Dendritic cell treated with granulocyte-macrophage colony-stimulating factor and Interleukin-4, amounts not matched to agents 40 ng/mL and 50 ng/mL, for 4 days (primary cell): ENCODE measurements around the gene SLAMF6.
"Not testable (repeated sequence)": the region's sequence is repeated elsewhere in the genome, so short reads cannot be mapped to it uniquely, and the experiment has no call there.

Source experiments
- H3K27ac Mint-ChIP-seq: one replicate; pipeline ENCODE4 v1.8.0; 2022; ENCODE audit warnings: mild to moderate bottlenecking, mixed read lengths
- H3K27me3 Mint-ChIP-seq: one replicate; pipeline ENCODE4 v1.8.0; 2022; ENCODE audit warnings: mild to moderate bottlenecking, mixed read lengths
- H3K36me3 Mint-ChIP-seq: one replicate; pipeline ENCODE4 v1.8.0; 2022; ENCODE audit warnings: low read depth, mixed read lengths
- H3K4me1 Mint-ChIP-seq: one replicate; pipeline ENCODE4 v1.8.0; 2022; ENCODE audit warnings: low read depth, mixed read lengths
- H3K4me3 Mint-ChIP-seq: one replicate; pipeline ENCODE4 v1.8.0; 2022; ENCODE audit warnings: mild to moderate bottlenecking, moderate library complexity, mixed read lengths
- H3K9me3 Mint-ChIP-seq: one replicate; pipeline ENCODE4 v1.8.0; 2022; ENCODE audit warnings: mixed read lengths
- intact Hi-C: fragments of 100-400 bp; cut with micrococcal nuclease; formaldehyde crosslinking; loops from one replicate; pipeline ENCODE4 v1.15.0; 2022

The SLAMF6 gene

DNA sequence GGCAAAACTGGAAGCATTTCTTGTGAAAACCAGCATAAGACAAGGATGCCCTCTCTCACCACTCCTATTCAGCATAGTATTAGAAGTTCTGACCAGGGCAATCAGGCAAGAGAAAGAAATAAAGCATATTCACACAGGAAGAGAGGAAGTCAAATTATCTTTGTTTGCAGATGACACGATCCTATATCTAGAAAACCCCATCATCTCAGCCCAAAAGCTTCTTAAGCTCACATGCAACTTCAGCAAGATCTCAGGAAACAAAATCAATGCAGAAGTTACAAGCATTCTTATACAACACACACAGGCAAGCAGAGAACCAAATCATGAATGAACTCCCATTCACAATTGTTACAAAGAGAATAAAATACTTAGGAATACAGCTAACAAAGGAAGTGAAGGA, 7.1 kb downstream of the SLAMF6 start:
- intact Hi-C loops, H3K27me3 Mint-ChIP-seq, H3K36me3 Mint-ChIP-seq, H3K4me3 Mint-ChIP-seq, H3K27ac Mint-ChIP-seq: not testable (repeated sequence)
- peaks cover 25% of the 10 kb centered on the region for H3K4me1 Mint-ChIP-seq
- peaks cover 16% of the 10 kb centered on the region for H3K9me3 Mint-ChIP-seq

DNA sequence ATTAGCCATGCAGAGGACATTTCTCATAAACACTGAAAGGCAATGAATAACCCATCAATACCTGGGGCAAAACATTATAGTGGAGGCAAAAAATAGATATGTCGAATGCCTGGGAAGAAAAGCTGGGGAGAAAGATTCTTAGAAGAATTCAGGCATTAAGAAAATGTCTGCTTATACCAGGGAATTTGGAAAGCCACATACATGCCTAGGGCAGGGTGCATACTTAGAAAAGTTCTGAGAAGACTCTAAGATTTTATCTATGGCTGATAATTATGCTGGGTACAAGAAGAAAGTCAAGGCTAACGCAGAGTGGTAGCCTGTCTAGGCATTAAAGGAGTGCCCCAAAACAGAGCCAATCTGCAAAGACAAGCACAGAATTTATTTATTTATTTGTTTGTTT, 18.4 kb downstream of the SLAMF6 start:
- Mint-ChIP-seq H3K4me1 (peaks cover 26% of the 10 kb centered on the region), H3K36me3 (peaks cover 11% of the 10 kb centered on the region), H3K9me3 (peaks cover 52% of the 10 kb centered on the region), H3K4me3 (no peak overlapping the region), H3K27ac (no peak overlapping the region), H3K27me3 (peaks cover 4% of the 10 kb centered on the region)
- intact Hi-C loops = no loop called here

DNA sequence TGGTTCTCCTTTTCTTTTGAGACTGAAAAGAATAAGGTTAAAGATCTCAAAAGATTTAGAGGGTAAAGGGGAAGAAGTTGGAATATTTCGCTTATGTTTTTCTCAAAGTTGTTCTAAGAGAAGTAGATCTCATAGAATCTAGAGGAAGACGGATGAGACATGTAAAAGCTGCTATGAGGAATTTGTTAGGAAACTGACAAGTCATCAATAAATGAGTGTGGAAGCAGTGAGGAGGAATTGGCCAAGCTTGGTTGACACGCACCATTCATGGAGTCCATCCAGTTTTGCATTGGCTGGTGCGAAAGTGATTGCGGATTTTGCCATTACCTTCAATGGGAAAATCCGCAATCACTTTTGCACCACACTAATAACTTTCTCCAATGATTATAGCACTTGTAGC, 20.0 kb downstream of the SLAMF6 start:
- H3K4me3 Mint-ChIP-seq = no peak overlapping the region
- intact Hi-C loops = no loop called here
- H3K27me3 Mint-ChIP-seq = peaks cover 4% of the 10 kb centered on the region
- peaks cover 51% of the 10 kb centered on the region for H3K9me3 Mint-ChIP-seq
- peaks cover 25% of the 10 kb centered on the region for H3K36me3 Mint-ChIP-seq
- peak overlapping the region; percentile 14 for H3K27ac Mint-ChIP-seq
- peaks cover 33% of the 10 kb centered on the region for H3K4me1 Mint-ChIP-seq

DNA sequence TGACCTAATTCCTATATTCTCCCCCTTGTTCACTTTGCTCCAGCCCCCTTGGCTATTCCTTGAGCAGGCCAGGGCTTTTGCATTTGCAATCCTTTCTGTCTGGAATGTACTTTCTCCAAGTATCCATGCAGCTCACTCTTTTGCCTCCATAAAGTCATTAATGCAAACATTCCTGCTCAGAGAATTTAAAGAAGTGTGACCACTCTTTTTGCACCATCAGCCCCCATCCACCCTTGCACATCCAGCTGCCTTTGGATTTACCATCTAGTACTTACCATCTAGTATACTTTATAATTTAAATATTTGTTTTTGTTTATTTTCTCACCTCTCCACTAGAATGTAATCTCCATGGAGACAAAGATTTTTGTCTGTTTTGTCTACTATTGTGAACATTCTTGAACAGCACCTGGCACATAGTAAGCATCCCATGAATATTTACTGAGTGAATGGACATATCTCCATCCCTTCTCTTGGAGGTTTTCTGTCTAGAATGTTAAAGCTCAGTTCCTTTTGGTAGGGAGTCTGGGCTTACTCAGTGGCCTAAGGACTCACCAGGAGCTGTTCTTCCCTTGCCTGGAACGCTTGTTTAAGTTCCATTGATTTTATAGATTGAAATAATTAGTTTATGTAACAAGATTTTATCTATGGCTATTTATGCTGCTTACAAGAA, 22.6 kb downstream of the SLAMF6 start:
- Mint-ChIP-seq H3K36me3 (peaks cover 18% of the 10 kb centered on the region), H3K4me3 (no peak overlapping the region), H3K9me3 (peaks cover 25% of the 10 kb centered on the region), H3K4me1 (peaks cover 33% of the 10 kb centered on the region), H3K27me3 (no peaks in the 10 kb centered on the region), H3K27ac (peak overlapping the region; percentile 95)
- intact Hi-C loops = no loop called here

DNA sequence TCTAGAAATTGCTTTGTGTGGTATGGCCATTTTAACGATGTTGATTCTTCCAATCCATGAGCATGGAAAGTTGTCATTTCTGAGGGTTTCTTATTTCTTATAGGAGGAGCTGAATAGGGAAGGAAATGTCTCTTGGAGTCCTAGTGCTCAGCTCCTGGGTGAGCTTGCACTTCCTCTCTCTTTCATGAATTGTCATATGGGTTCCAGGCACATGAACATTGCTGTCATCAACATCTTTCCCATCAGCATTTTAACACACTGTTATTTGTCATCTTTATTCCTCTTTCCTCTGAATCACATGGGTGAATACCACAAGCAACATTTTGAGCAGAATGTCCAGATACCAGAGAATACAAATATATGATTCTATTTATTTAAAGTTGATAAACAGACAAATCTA, 23.4 kb downstream of the SLAMF6 start:
- peak overlapping the region; percentile 95 for H3K27ac Mint-ChIP-seq
- H3K36me3 Mint-ChIP-seq = peaks cover 15% of the 10 kb centered on the region

DNA sequence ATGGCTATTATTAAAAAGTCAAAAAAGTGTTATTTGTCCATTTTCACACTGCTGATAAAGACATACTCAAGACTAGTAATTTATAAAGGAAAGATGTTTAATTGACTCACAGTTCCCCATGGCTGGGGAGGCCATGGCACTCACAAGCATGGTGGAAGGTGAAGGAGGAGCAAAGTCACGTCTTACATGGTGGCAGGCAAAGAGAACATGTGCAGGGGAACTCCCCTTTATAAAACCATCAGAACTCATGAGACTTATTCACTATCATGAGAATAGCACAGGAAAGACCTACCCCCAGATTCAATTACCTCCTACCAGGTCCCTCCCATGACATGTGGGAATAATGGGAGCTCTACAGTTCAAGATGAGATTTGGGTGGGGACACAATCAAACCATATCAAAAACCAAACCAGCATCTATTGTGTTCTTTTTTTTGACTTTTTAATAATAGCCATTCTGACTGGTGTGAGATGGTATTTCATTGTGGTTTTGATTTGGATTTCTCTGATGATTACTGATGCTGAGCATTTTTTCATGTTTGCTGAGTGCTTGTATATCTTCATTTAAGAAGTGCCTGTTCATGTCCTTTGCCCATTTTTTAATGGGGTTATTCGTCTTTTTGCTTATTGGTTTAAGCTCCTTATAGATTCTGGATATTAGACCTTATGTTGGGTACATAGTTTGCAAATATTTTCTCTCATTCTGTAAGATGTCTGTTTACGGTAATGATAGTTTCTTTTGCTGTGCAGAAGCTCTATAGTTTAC, 24.6 kb downstream of the SLAMF6 start:
- Mint-ChIP-seq H3K9me3 (peaks cover 21% of the 10 kb centered on the region), H3K4me1 (peaks cover 38% of the 10 kb centered on the region), H3K27ac (peak overlapping the region; percentile 95), H3K36me3 (peaks cover 15% of the 10 kb centered on the region)
- H3K27me3 Mint-ChIP-seq, H3K4me3 Mint-ChIP-seq: not testable (repeated sequence)
- intact Hi-C loops = loop anchor here (1.0 to 2.0 kb wide), 2 partner anchors 42 to 48 kb away; no protein-coding TSS in a partner anchor

More for the DNA sequence above, 23.4 kb downstream of the SLAMF6 start:
- H3K4me1 Mint-ChIP-seq = peaks cover 34% of the 10 kb centered on the region
- peaks cover 21% of the 10 kb centered on the region for H3K9me3 Mint-ChIP-seq
- intact Hi-C loops = loop anchor here (1.0 to 2.0 kb wide), 2 partner anchors 41 to 47 kb away; no protein-coding TSS in a partner anchor
- H3K4me3 Mint-ChIP-seq = no peak overlapping the region
- no peaks in the 10 kb centered on the region for H3K27me3 Mint-ChIP-seq

DNA sequence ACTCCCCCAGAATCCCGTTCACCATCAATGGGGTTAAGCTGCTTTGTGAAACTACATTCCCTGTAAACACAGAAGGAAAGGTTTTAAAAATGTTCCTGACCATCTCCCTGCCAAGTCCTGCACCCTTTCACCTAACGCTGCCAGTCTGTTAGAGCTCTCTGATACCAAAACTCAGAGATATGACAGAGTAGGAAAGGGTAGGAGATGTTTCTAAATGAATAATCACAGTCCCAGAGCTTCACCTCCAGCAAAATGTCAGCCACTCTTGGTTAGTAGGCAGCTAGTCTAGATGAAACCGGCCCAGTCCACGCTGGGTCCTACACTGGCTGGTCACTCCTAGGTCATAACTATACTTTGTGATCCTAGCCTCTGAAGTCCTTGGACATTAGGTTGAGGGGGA, 26.7 kb downstream of the SLAMF6 start:
- intact Hi-C loops = no loop called here
- Mint-ChIP-seq H3K27me3 (no peaks in the 10 kb centered on the region), H3K4me1 (peaks cover 20% of the 10 kb centered on the region), H3K36me3 (peaks cover 15% of the 10 kb centered on the region), H3K4me3 (no peak overlapping the region), H3K9me3 (peaks cover 14% of the 10 kb centered on the region), H3K27ac (no peak overlapping the region)

DNA sequence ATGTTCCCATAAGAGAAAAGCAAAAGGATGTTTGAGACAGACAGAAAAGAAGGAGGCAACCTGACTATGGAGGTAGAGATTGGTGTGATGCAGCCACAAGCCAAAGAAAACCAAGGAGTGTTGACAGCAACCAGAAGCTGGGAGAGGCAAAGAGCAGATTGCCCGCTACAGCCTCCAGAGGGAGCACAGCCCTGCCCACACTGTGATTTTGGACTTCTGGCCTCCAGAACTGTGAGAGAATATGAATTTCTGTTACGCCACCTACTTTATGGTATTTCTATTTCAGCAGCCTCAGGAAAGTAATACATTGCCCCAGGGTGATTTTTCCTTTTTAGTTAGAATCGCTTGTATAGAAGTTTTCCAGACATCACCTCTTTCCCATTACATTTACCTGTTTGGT, 28.4 kb downstream of the SLAMF6 start:
- no peaks in the 10 kb centered on the region for H3K27me3 Mint-ChIP-seq
- peaks cover 11% of the 10 kb centered on the region for H3K4me1 Mint-ChIP-seq
- no peak overlapping the region for H3K27ac Mint-ChIP-seq
- H3K4me3 Mint-ChIP-seq = no peak overlapping the region
- intact Hi-C loops = loop anchor here (2.0 kb wide), 1 partner anchor 112 kb away; no protein-coding TSS in a partner anchor
- H3K36me3 Mint-ChIP-seq = peaks cover 21% of the 10 kb centered on the region
- peaks cover 14% of the 10 kb centered on the region for H3K9me3 Mint-ChIP-seq

DNA sequence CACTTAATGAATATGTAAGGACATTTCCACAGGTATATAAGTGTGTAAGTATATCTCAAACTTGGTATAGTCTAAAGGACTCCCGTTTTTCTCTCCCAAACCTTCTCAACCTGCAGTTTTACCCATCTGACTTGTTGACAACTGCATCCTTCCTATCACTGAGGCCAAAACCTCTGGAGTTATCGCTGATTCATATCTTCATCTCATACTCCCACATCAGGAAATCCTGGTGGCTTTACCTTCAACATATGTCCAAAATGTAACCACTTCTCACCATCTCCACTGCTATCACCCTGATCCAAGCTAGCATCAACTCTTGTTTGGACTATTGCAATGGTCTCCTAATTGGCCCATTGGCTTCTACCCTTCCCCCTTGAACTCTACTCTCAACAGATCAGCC, 30.4 kb downstream of the SLAMF6 start:
- H3K27me3 Mint-ChIP-seq = peaks cover 1% of the 10 kb centered on the region
- H3K4me3 Mint-ChIP-seq = no peak overlapping the region
- peaks cover 6% of the 10 kb centered on the region for H3K36me3 Mint-ChIP-seq
- intact Hi-C loops = no loop called here
- peaks cover 5% of the 10 kb centered on the region for H3K4me1 Mint-ChIP-seq
- H3K27ac Mint-ChIP-seq = no peak overlapping the region
- no peaks in the 10 kb centered on the region for H3K9me3 Mint-ChIP-seq

DNA sequence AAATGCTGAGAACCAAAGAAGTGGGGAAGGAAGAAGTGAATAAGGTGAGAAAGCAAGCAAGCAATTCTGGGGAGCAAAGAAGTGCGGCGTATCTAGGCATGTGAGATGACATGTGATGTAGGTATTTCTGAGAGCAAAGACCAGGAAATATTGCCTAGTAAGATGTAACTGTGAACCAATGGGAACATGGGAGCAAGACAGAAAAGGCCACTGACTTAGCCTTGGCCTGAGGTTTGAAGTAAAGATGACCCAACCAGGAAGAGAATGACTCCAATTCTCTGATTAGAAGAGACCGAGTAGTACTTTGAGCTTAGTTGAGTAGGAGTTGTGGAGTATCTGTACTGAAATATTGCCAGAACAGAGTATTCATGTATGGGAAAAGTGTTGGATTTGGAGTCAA, 31.1 kb downstream of the SLAMF6 start:
- H3K27ac Mint-ChIP-seq = no peak overlapping the region
- intact Hi-C loops = no loop called here
- no peak overlapping the region for H3K4me3 Mint-ChIP-seq
- H3K36me3 Mint-ChIP-seq = peaks cover 6% of the 10 kb centered on the region
- H3K9me3 Mint-ChIP-seq = no peaks in the 10 kb centered on the region
- H3K4me1 Mint-ChIP-seq = peaks cover 5% of the 10 kb centered on the region
- H3K27me3 Mint-ChIP-seq = peaks cover 1% of the 10 kb centered on the region

DNA sequence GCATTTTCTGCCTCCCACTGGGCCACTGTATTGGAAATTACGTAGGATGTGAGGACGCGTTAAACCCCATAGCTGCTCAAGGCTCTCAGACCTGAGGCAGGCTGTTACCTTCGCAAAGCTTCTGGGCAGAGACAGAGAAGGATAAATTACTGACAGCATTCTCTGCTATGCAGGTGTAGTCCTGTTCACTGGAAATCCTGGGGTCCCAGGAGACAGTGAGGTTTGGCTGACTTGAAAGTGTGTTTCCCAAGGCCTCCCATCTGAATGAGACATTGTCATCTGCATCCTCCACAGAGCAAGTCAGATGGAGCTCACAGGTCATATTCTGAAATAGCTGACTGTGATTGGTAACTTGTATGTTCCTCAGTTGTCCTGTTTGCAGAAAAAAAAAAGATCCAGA, 32.0 kb downstream of the SLAMF6 start:
- intact Hi-C loops = no loop called here
- no peak overlapping the region for H3K27ac Mint-ChIP-seq
- peaks cover 1% of the 10 kb centered on the region for H3K27me3 Mint-ChIP-seq
- H3K4me1 Mint-ChIP-seq = peaks cover 5% of the 10 kb centered on the region
- H3K36me3 Mint-ChIP-seq = peaks cover 6% of the 10 kb centered on the region
- no peak overlapping the region for H3K4me3 Mint-ChIP-seq
- no peaks in the 10 kb centered on the region for H3K9me3 Mint-ChIP-seq

DNA sequence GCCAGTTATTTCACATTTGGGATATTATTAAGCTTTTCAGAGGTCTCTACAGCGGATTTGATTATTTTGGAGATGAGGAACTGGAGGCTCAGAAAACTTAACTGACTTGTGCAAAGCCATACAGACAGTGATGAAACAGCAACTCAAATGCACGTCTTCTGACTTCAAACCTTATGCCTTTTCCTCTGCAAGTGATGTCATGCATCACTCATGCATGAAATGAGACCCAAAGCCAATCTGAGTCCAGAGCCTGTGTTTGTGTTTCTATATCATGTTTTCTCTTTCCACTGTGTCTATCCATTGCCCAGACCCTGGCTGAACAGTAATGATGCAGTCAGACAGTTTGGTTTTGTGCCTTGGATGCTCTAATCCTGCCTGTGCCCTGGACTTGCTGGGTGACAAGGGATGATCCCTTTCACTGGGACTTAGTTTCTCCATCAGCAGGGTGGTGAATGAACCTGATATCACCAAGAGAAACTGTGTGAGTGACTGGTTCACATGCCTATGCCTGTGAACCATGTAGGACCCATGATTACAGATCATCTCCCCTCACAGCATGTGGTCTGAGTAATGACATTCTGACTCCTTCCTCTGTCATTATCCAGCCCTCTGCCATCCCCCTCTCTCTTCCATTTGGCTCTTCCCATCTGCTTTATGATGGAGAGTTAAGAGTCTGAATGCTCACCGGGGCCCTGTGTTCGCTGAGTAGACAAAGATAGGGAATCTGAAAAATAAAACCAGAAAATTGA, 33.4 kb downstream of the SLAMF6 start:
- Mint-ChIP-seq H3K36me3 (peaks cover 6% of the 10 kb centered on the region), H3K4me3 (no peak overlapping the region), H3K27ac (peak overlapping the region; percentile 25), H3K27me3 (peaks cover 1% of the 10 kb centered on the region), H3K9me3 (no peaks in the 10 kb centered on the region), H3K4me1 (peaks cover 5% of the 10 kb centered on the region)
- intact Hi-C loops = no loop called here

DNA sequence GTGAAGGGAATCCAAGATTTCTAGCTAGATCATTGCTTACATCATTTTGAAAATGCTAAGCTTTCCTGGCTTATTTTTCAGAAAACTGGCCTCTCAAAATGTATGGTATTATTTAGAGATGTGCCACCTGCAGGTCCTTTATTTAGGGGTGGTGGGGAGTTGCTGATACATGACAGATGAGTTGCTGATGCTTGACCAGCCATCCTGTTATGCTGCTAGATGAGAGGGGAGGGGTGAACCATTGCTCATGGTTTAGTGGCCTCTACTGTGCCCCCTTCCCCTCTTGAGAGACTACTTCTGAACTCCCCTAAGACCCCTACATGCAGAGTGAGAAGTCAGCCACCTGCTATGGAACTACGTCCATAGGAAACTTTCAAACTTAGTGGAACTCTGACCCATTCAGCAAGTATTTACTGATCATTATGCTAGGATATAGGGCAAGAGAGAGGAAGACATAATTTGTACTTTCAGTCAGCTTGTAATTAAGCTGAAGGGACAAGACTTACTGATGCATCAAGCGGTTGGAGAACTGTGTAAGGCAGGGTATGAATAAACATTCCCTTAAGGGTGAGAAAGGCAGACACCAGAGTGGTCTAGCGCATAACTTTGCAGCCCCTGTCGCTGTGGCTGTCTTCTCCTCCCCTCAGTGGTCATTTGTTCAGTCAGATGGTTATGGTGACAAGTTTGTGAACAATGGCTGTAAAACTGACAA, 34.6 kb downstream of the SLAMF6 start:
- no peak overlapping the region for H3K27ac Mint-ChIP-seq
- no peak overlapping the region for H3K4me3 Mint-ChIP-seq
- H3K36me3 Mint-ChIP-seq = peaks cover 6% of the 10 kb centered on the region
- H3K4me1 Mint-ChIP-seq = no peaks in the 10 kb centered on the region
- H3K27me3 Mint-ChIP-seq = peaks cover 1% of the 10 kb centered on the region
- H3K9me3 Mint-ChIP-seq = no peaks in the 10 kb centered on the region
- intact Hi-C loops = no loop called here
